OCI-LY7 (cell line): Measurements from ENCODE around the gene RCN2. TPM values are rescaled to one million over a fixed set of nuclear protein-coding genes. Genes with fewer than 3 reads are reported as not detected.

ENCODE experiments used
- BruUV-seq: library from RNA; stranded (reverse); fragments of 400-500 nt; replicated peaks from 2 replicates; lab custom pipeline; 2021; lab: Mats Ljungman, UMichigan
- CTCF ChIA-PET: fragments of 300-600 bp; sonication (Branson Sonifier 250); formaldehyde crosslinking; loops from one replicate; lab custom pipeline; 2022; ENCODE audit warnings: antibody characterized with exemption; ENCODE audit not compliant: unreplicated experiment; lab: Charles Lee
- POLR2A ChIA-PET: fragments of 300-600 bp; sonication (Branson Sonifier 250); formaldehyde crosslinking; loops from one replicate; lab custom pipeline; 2022; ENCODE audit warnings: antibody characterized with exemption; lab: Charles Lee
- DNase-seq: peaks from one replicate; pipeline ENCODE4 v3.0.0-alpha.2; 2015; ENCODE audit warnings: low spot score
- H2AFZ ChIP-seq: fragments of 200-600 bp; sonication (generic), shearing (Covaris generic); 2 replicates; pipeline ENCODE4 v1.6.1; 2014; ENCODE audit warnings: mild to moderate bottlenecking, antibody characterized with exemption, low read length, moderate library complexity
- H3K27ac ChIP-seq: fragments of 200-600 bp; sonication (generic); 2 replicates; pipeline ENCODE4 v1.5.1; 2014; ENCODE audit warnings: mixed run types, low read depth, mild to moderate bottlenecking, moderate library complexity, low read length, inconsistent platforms; ENCODE audit not compliant: poor library complexity, severe bottlenecking
- H3K36me3 ChIP-seq: fragments of 200-600 bp; sonication (generic); 2 replicates; pipeline ENCODE4 v1.6.1; 2014; ENCODE audit warnings: mild to moderate bottlenecking, antibody characterized with exemption, low read length, moderate library complexity, mixed read lengths; ENCODE audit not compliant: insufficient read depth
- H3K4me1 ChIP-seq: fragments of 200-600 bp; sonication (generic); 2 replicates; pipeline ENCODE4 v1.5.1; 2014; ENCODE audit warnings: mild to moderate bottlenecking, low read length; ENCODE audit not compliant: insufficient read depth, poor library complexity, severe bottlenecking
- H3K4me2 ChIP-seq: fragments of 200-600 bp; sonication (generic); 2 replicates; pipeline ENCODE4 v1.6.1; 2014; ENCODE audit warnings: mild to moderate bottlenecking, low read length
- H3K4me3 ChIP-seq: fragments of 200-600 bp; sonication (generic); 2 replicates; pipeline ENCODE4 v1.5.1; 2014; ENCODE audit warnings: mild to moderate bottlenecking, low read depth, low read length; ENCODE audit not compliant: poor library complexity, severe bottlenecking
- H3K79me2 ChIP-seq: fragments of 200-600 bp; sonication (generic); 2 replicates; pipeline ENCODE4 v1.6.1; 2016; ENCODE audit warnings: low read depth, mild to moderate bottlenecking, low read length, moderate library complexity, mixed read lengths; ENCODE audit not compliant: insufficient read depth
- H3K9me2 ChIP-seq: fragments of 200-600 bp; sonication (generic); 2 replicates; pipeline ENCODE4 v1.6.1; 2016; ENCODE audit warnings: mild to moderate bottlenecking, low read length, mixed read lengths; ENCODE audit not compliant: insufficient read depth
- H3K9me3 ChIP-seq: fragments of 200-600 bp; sonication (generic); 2 replicates; pipeline ENCODE4 v1.6.1; 2014; ENCODE audit warnings: mild to moderate bottlenecking, mixed run types, low read length, mixed read lengths
- H4K20me1 ChIP-seq: fragments of 200-600 bp; sonication (generic); 2 replicates; pipeline ENCODE4 v1.6.1; 2014; ENCODE audit warnings: mild to moderate bottlenecking, antibody characterized with exemption, low read length, moderate library complexity, mixed read lengths; ENCODE audit not compliant: insufficient read depth
- EZH2phosphoT487 ChIP-seq: fragments of 200-600 bp; sonication (generic); IDR thresholded peaks from 2 replicates; pipeline ENCODE4 v1.6.1; 2018; ENCODE audit warnings: low read depth, borderline replicate concordance, mild to moderate bottlenecking, mixed run types, antibody characterized with exemption, low read length, moderate library complexity, mixed read lengths
- intact Hi-C: fragments of 100-400 bp; cut with micrococcal nuclease; formaldehyde crosslinking; loops from one replicate; pipeline ENCODE4 v1.10.0; 2022; ENCODE audit not compliant: unreplicated experiment
- total RNA-seq, 2 experiments: library from RNA; depleted of rRNA in 1 of 2; stranded (reverse); fragments of >200 nt in 1 of 2; shearing (Covaris generic) in 1 of 2; gene quantifications; 2 replicates each; pipeline ENCODE4 v1.2.3, GENCODE V29; 2014 to 2022
- TF ChIP-seq, protein P1 (sequence below): fragments of 200-600 bp; sonication (generic); conservative IDR thresholded peaks from 2 replicates; pipeline ENCODE4 v1.5.1; 2014; ENCODE audit warnings: mild to moderate bottlenecking, antibody characterized with exemption, low read length, moderate library complexity, mixed read lengths

Gene RCN2
- total RNA-seq, 2 experiments from 2014 or later, result 32.8 to 39.1 TPM

DNA sequence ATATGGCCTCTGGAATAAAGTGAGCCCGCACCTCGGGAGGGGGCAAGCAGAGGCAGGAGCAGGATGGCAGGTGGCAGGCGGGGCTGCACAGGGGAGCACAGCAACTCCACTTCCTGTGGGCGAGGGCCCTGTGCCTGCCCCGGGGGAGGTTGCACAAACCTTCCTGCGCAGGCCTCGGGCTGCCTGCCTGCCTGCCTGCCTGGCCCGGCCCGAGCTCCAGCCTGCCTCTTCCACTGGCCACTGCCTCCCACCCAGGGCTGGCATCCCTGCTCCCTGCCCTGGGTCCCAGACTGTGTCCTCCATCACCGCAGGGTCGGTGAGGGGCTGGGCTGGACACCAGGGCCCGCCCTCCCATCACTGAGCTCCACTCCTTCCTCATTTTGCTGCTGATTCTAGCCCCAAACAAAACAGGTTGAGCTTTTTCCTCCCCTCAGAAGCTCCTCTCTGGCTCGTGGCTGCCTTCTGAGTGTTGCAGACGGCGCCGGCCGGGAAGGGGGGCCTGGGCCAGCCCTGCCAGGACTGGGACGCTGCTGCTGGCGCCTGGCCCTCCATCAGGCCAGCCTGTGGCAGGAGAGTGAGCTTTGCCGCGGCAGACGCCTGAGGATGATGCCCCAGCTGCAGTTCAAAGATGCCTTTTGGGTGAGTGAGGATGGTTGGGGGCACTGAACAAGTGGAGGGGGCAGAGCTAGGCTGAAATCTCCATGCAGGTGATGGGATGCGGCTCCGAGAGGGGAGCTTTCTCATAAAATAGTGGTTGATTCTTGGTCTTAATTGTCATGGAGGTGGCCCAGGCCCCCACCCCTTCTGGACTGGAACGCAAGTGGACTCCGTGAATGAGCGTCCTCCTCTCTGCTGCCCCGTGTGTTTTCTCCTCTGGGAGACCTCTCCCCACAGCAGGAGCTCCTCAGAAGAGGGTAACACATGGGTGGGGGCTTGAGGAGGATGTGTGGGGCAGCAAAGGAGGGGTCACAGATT is 63.7 kb downstream of the RCN2 start, which contains the start of gene PSTPIP1:
TSS of gene PSTPIP1 (plus strand) at position 156 of the 975 bp plus-strand sequence. CDS start at position 604, 448 bp downstream.
- Histone ChIP-seq H3K27ac (no peak within 1 kb of the TSS), H3K4me1 (peaks cover 13% of the 10 kb centered on the region), H3K9me2 (no peaks in the 10 kb centered on the region), H3K9me3 (no peaks in the 10 kb centered on the region), H2AFZ (peak within 1 kb of the TSS; percentile 82), H3K4me2 (peak within 1 kb of the TSS; percentile 48), H3K79me2 (no peaks in the 10 kb centered on the region), H3K4me3 (no peak within 1 kb of the TSS), H4K20me1 (no peaks in the 10 kb centered on the region), H3K36me3 (no peaks in the 10 kb centered on the region)
- DNase-seq, result peak; percentile 62
- intact Hi-C loops, result no loop called here
- BruUV-seq, result TSS peak; percentile 58
- POLR2A ChIA-PET, result interaction anchor here (0.6 to 2.1 kb wide), 14 partner anchors 12 to 420 kb away, joined by 3 to 11 read pairs (median 4); partner anchors contain the start of gene SCAPER
- CTCF ChIA-PET, result interaction anchor here (1.4 to 1.5 kb wide), 2 partner anchors 22 to 59 kb away, joined by 3 to 6 read pairs; no protein-coding TSS in a partner anchor
- TF ChIP-seq, protein P1, sequence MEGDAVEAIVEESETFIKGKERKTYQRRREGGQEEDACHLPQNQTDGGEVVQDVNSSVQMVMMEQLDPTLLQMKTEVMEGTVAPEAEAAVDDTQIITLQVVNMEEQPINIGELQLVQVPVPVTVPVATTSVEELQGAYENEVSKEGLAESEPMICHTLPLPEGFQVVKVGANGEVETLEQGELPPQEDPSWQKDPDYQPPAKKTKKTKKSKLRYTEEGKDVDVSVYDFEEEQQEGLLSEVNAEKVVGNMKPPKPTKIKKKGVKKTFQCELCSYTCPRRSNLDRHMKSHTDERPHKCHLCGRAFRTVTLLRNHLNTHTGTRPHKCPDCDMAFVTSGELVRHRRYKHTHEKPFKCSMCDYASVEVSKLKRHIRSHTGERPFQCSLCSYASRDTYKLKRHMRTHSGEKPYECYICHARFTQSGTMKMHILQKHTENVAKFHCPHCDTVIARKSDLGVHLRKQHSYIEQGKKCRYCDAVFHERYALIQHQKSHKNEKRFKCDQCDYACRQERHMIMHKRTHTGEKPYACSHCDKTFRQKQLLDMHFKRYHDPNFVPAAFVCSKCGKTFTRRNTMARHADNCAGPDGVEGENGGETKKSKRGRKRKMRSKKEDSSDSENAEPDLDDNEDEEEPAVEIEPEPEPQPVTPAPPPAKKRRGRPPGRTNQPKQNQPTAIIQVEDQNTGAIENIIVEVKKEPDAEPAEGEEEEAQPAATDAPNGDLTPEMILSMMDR, result no peak
- no peak for TF ChIP-seq EZH2phosphoT487

DNA sequence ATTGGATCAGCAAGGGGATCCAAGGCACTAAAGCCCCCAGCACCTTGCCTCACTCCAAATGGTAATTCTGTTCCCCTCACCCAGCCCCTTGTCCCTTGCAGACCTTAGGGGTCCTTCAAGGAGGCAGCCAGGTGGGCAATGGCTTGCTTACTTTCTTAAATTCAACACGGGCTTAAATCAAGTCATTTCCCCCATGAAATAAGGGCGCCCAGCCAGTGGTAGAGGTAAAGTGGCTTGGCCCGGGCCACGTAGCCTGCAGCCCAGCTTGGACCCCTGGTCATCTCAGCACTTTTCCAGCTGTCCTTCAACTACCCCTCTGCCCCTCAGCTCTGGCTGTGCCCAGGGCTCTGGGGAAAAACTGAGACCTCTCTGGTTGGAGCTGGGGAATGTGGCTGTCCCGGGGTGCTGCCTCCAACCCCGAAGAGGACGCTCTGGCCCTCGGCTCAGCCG is 64.6 kb downstream of the RCN2 start:
- Histone ChIP-seq H3K36me3 (no peaks in the 10 kb centered on the region), H3K9me3 (no peaks in the 10 kb centered on the region), H2AFZ (no peak overlapping the region), H3K4me3 (no peak overlapping the region), H3K4me1 (peaks cover 13% of the 10 kb centered on the region), H3K4me2 (no peak overlapping the region), H3K27ac (no peak overlapping the region), H4K20me1 (no peaks in the 10 kb centered on the region), H3K9me2 (no peaks in the 10 kb centered on the region), H3K79me2 (no peaks in the 10 kb centered on the region)
- CTCF ChIA-PET, result interaction anchor here (1.5 kb wide), 1 partner anchor 23 kb away, joined by 6 read pairs; no protein-coding TSS in a partner anchor
- intact Hi-C loops, result no loop called here
- BruUV-seq, result no TSS peak
- POLR2A ChIA-PET, result interaction anchor here (0.5 to 2.1 kb wide), 8 partner anchors 11 to 91 kb away, joined by 3 to 11 read pairs (median 4); partner anchors contain the start of gene SCAPER
- TF ChIP-seq, protein P1, result no peak
- TF ChIP-seq EZH2phosphoT487, result no peak
- DNase-seq, result no peak
